Heart right ventricle (tissue), 16 donors: ENCODE results near the gene OR2Z1. TPM values are rescaled to one million over a fixed set of nuclear protein-coding genes. Genes with fewer than 3 reads are reported as not detected.

ENCODE experiments used
- ATAC-seq, 8 donors: fragments of 200-7000 bp; cut with Tn5 transposase; one replicate each; pipeline ENCODE4 v1.9.1; 2020; ENCODE audit warnings: mild to moderate bottlenecking in 8 of 8, moderate library complexity in 8 of 8, moderate number of reproducible peaks in 1 of 8
- DNase-seq, 2 donors: peaks; one replicate each; pipeline ENCODE4 v3.0.0-alpha.2; 2020
- H3K27ac ChIP-seq, 10 donors: fragments of 200-600 bp; sonication (generic) in 2 of 10; one replicate each; pipeline versions ENCODE4 v1.5.0 to v1.8.0; 2020 to 2022; ENCODE audit warnings: mild to moderate bottlenecking in 3 of 10
- H3K27me3 ChIP-seq, 7 donors: fragments of 200-600 bp; one replicate each; pipeline ENCODE4 v1.8.0; 2021 to 2022; ENCODE audit warnings: mild to moderate bottlenecking in 2 of 7
- H3K36me3 ChIP-seq, 9 donors: fragments of 200-600 bp; sonication (generic) in 1 of 9; one replicate each; pipeline versions ENCODE4 v1.5.0 to v1.8.0; 2020 to 2022; ENCODE audit warnings: mild to moderate bottlenecking in 2 of 9
- H3K4me1 ChIP-seq, 9 donors: fragments of 200-600 bp; sonication (generic) in 1 of 9; one replicate each; pipeline versions ENCODE4 v1.5.0 to v1.8.0; 2020 to 2022; ENCODE audit warnings: mild to moderate bottlenecking in 4 of 9
- H3K4me3 ChIP-seq, 10 donors: fragments of 200-600 bp; sonication (generic) in 2 of 10; one replicate each; pipeline versions ENCODE4 v1.5.0 to v1.8.0; 2020 to 2022; ENCODE audit warnings: mild to moderate bottlenecking in 7 of 10, moderate library complexity in 2 of 10
- H3K9me3 ChIP-seq, 11 donors: fragments of 200-600 bp in 10 of 11; sonication (generic) in 2 of 11; one replicate each; pipeline versions ENCODE4 v1.5.0 to v1.8.0; 2013 to 2022; ENCODE audit warnings: mild to moderate bottlenecking in 2 of 11, control low read depth in 1 of 11, moderate library complexity in 1 of 11
- CTCF ChIP-seq, 9 donors: fragments of 200-600 bp; sonication (generic) in 2 of 9; IDR thresholded peaks; one replicate each; pipeline versions ENCODE4 v1.5.0 to v1.8.0; 2021 to 2022; ENCODE audit warnings: antibody characterized with exemption in 9 of 9, mild to moderate bottlenecking in 5 of 9, moderate library complexity in 1 of 9
- WGBS, 2 donors: extraction: QIAGEN DNeasy Blood & Tissue Kit; methylation state at CpG; one replicate each; pipeline ENCODE4 v1.1.7; 2013; ENCODE audit warnings: inconsistent platforms in 1 of 2; 5-methylcytosine and 5-hydroxymethylcytosine counted together
- intact Hi-C, 10 donors: fragments of 100-400 bp; cut with DNase I; formaldehyde crosslinking; loops; one replicate each; pipeline versions ENCODE4 v1.11.1 to v1.14.2; 2022
- polyA plus RNA-seq, 2 donors: library from polyadenylated mRNA; stranded (reverse); fragments of 200-250 nt; gene quantifications; one replicate each; pipeline ENCODE4 v1.2.3, GENCODE V29; 2013
- total RNA-seq, 10 donors: library from RNA; stranded (reverse); fragmentation: NEBNext Ultra II Directional in 3 of 10; extraction: Animal tissue kit (Norgen Biotek cat#: 25700) in 3 of 10; gene quantifications; one replicate each; pipeline versions ENCODE4 v1.2.1 to v1.2.4, GENCODE V29; 2021 to 2023
- donor health status: Arrhythmogenic right ventricular cardiomyopathy.
- donor health status: ischemic (EF 13 %, LVEDD 7.1; RV severe dilation, severe dysfunction).
- donor health status: healthy with polysubstance abuse.
- donor health status: DM: no; HTN: yes; CAD: no.
- donor health status: DM: no; HTN: no; CAD: no.
- donor health status: ischemic (EF 25% LVEDD 6.9; RV normal size, moderate dysfunction).
- donor health status: ischemic (EF 25% LVEDD 5.7; RV mildly dilated, moderate dysfunction).
- donor health status: healthy.
- donor health status: DM: yes; HTN: yes; CAD: no.
- donor health status: Ischemic cardiomyopathy.
- donor health status: ischemic (EF 35%, LVEDD 5.7; RV mildly dilated, moderate dysfunction).
- donor health status: nonischemic (EF 11% LVEDD 7.7; RV severe dilation, severe dysfunction).
- donor health status: DM: yes; HTN: yes; CAD: no.
- donor health status: PGD.
- donor health status: ischemic (EF 29% LVEDD 5.4; RV normal size, mild dysfunction).
- donor health status: nonischemic (EF 23%, LVEDD 6.1; RV moderate dilation, normal function).

OR2Z1 gene
- total and polyA plus RNA-seq, 12 donors: not detected

- H3K27me3 ChIP-seq: peaks cover 0 to 78% (median 38%) of the 10 kb centered on the region in 7 donors
- intact Hi-C loops: no loop called here
- ATAC-seq: no peak
Observed at GRCh38 chr19:8695501-8695900, 25.9 kb upstream of the OR2Z1 start.

DNA sequence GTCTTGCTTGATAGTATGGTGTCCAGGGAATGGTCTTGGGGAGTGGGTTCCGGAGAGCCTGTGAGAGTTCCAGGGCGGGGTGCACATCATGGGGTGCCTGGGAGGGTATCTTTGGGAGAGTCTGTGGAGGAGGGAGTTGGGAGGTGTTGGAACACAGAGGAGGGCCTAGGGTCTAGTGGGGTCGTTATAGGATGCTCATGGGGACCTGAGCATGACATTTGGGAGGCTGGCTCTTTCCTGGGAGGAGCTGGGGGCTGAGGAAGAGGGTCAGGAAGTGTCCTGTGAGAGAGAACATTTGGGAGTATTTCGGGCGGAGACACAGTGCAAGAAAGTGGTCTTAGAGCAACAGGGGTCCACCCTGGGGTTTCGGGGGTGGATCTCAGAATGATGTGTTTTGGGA lies 25.5 kb upstream of the OR2Z1 start:
- intact Hi-C loops: no loop called here
- Histone ChIP-seq H3K9me3 (no peaks in the 10 kb centered on the region), H3K4me1 (no peaks in the 10 kb centered on the region), H3K27me3 (peaks cover 0 to 78% (median 40%) of the 10 kb centered on the region in 7 donors), H3K4me3 (no peak overlapping the region), H3K27ac (no peak overlapping the region), H3K36me3 (no peaks in the 10 kb centered on the region)
- WGBS, 2 donors: 63 to 69% methylated on average over 6 of the region's 6 CpGs
- no peak for TF ChIP-seq CTCF (IDR thresholded peaks at IDR 0.05)
- DNase-seq (no peak), ATAC-seq (no peak)

More at GRCh38 chr19:8695501-8695900, 25.9 kb upstream of the OR2Z1 start:
- H3K4me3 ChIP-seq: no peak overlapping the region
- H3K27ac ChIP-seq: no peak overlapping the region
- H3K36me3 ChIP-seq: no peaks in the 10 kb centered on the region
- H3K9me3 ChIP-seq: no peaks in the 10 kb centered on the region
- TF ChIP-seq CTCF (IDR thresholded peaks at IDR 0.05): no peak
- WGBS, 2 donors: 51 to 62% methylated on average over 6 of the region's 6 CpGs
- no peaks in the 10 kb centered on the region for H3K4me1 ChIP-seq
- DNase-seq: no peak

- intact Hi-C loops: no loop called here
- no peak for DNase-seq
- peaks cover 0 to 83% (median 40%) of the 10 kb centered on the region in 7 donors for H3K27me3 ChIP-seq
- no peaks in the 10 kb centered on the region for H3K36me3 ChIP-seq
- no peaks in the 10 kb centered on the region for H3K9me3 ChIP-seq
- TF ChIP-seq CTCF (IDR thresholded peaks at IDR 0.05): no peak
- no peak overlapping the region for H3K27ac ChIP-seq
- 38 to 56% methylated on average over 1 of the region's 1 CpG for WGBS, 2 donors
- no peaks in the 10 kb centered on the region for H3K4me1 ChIP-seq
- no peak for ATAC-seq
- no peak overlapping the region for H3K4me3 ChIP-seq
Observed at GRCh38 chr19:8696993-8697392, 24.4 kb upstream of the OR2Z1 start.

DNA sequence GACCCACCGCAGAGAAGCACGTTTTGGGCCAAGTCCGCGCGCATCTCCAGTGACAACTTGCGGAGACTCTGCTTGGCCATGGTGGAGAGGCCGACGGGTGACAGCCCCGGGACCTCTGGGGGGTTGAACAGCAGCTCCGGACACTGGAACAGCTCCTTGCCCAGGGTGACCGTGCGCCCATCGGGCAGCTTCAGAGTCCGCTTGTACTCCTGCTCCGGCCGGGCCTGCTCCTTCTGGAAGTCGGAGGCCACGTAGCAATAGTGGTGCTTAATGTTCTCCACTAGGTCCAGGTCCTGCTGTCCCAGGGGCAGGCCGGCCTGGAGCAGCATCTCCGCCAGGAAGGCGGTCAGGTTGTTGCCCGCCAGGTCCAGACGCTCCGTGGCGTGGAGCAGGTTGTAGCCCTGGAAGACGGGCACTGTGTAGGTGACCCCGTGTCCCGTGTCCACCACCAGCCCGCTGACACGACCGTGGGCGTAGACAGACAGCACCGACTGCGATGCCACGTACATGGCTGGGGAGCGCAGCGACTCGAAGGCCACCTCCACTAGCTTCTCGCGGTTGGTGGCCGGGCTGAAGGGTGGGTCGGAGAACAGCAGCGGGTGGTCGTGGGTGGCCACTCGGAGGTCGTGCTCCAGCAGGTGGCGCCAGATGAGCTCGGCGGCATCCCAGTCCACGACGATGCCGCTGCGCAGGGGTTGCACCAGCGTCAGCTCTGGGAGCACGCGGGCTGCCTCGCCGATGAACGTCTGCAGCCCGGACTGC lies 23.6 kb upstream of the OR2Z1 start:
- Histone ChIP-seq H3K27me3 (peaks cover 0 to 88% (median 43%) of the 10 kb centered on the region in 7 donors), H3K9me3 (no peaks in the 10 kb centered on the region), H3K4me1 (no peaks in the 10 kb centered on the region), H3K27ac (no peak overlapping the region), H3K4me3 (no peak overlapping the region), H3K36me3 (no peaks in the 10 kb centered on the region)
- DNase-seq (no peak), ATAC-seq (no peak)
- 58 to 65% methylated on average over 60 of the region's 60 CpGs for WGBS, 2 donors
- peak in 1 of 9 donors; percentile 32 for TF ChIP-seq CTCF (IDR thresholded peaks at IDR 0.05)
- intact Hi-C loops: no loop called here
